Nephron (organoid): ENCODE results near the gene CBX6.

Experiments
- H3K27ac Mint-ChIP-seq, 3 experiments: 2 replicates each; pipeline ENCODE4 v1.8.0; 2020; ENCODE audit warnings: mixed read lengths in 3 of 3, mild to moderate bottlenecking in 2 of 3, moderate library complexity in 1 of 3
- H3K27me3 Mint-ChIP-seq: 2 replicates; pipeline ENCODE4 v1.8.0; 2021; ENCODE audit warnings: low read depth, mild to moderate bottlenecking, moderate library complexity, mixed read lengths
- H3K36me3 Mint-ChIP-seq: 2 replicates; pipeline ENCODE4 v1.8.0; 2020; ENCODE audit warnings: low read depth, mixed read lengths
- H3K4me1 Mint-ChIP-seq: 2 replicates; pipeline ENCODE4 v1.8.0; 2020; ENCODE audit warnings: mixed read lengths
- H3K4me3 Mint-ChIP-seq, 3 experiments: 2 replicates each; pipeline ENCODE4 v1.8.0; 2020; ENCODE audit warnings: mild to moderate bottlenecking in 3 of 3, mixed read lengths in 3 of 3, moderate library complexity in 2 of 3
- H3K9me3 Mint-ChIP-seq: 2 replicates; pipeline ENCODE4 v1.8.0; 2020; ENCODE audit warnings: mixed read lengths
- CTCF ChIP-seq, 3 experiments: fragments of 200-600 bp; sonication (generic); IDR thresholded peaks; one replicate each; pipeline ENCODE4 v1.5.0; 2021; ENCODE audit warnings: antibody characterized with exemption in 3 of 3; ENCODE audit not compliant: unreplicated experiment in 3 of 3

CBX6 gene

GRCh38 chr22:38841635-38842034 lies 30.4 kb downstream of the CBX6 start:
- no peaks in the 10 kb centered on the region for H3K9me3 Mint-ChIP-seq
- H3K27me3 Mint-ChIP-seq: peaks cover 63% of the 10 kb centered on the region
- H3K27ac Mint-ChIP-seq: no peak overlapping the region
- H3K4me1 Mint-ChIP-seq: peaks cover 22% of the 10 kb centered on the region
- no peak for TF ChIP-seq CTCF (IDR thresholded peaks at IDR 0.05; ENCODE audit: unreplicated experiment in 3 of 3)
- peak overlapping the region; percentile 79 to 91 (median 84) for H3K4me3 Mint-ChIP-seq
- H3K36me3 Mint-ChIP-seq: no peaks in the 10 kb centered on the region

GRCh38 chr22:38841211-38841610 lies 30.8 kb downstream of the CBX6 start:
- TF ChIP-seq CTCF (IDR thresholded peaks at IDR 0.05; ENCODE audit: unreplicated experiment in 3 of 3): no peak
- Mint-ChIP-seq H3K36me3 (no peaks in the 10 kb centered on the region), H3K4me3 (peak overlapping the region in 1 of 3 experiments; percentile 54), H3K27ac (no peak overlapping the region), H3K9me3 (no peaks in the 10 kb centered on the region), H3K4me1 (peaks cover 19% of the 10 kb centered on the region), H3K27me3 (peaks cover 62% of the 10 kb centered on the region)

GRCh38 chr22:38840129-38840528 lies 31.9 kb downstream of the CBX6 start:
- Mint-ChIP-seq H3K36me3 (no peaks in the 10 kb centered on the region), H3K4me1 (peaks cover 19% of the 10 kb centered on the region), H3K27ac (no peak overlapping the region), H3K9me3 (no peaks in the 10 kb centered on the region), H3K27me3 (peaks cover 61% of the 10 kb centered on the region), H3K4me3 (peak overlapping the region; percentile 22 to 64 (median 54))
- TF ChIP-seq CTCF (IDR thresholded peaks at IDR 0.05; ENCODE audit: unreplicated experiment in 3 of 3): no peak

- peaks cover 19% of the 10 kb centered on the region for H3K4me1 Mint-ChIP-seq
- no peak for TF ChIP-seq CTCF (IDR thresholded peaks at IDR 0.05; ENCODE audit: unreplicated experiment in 3 of 3)
- H3K36me3 Mint-ChIP-seq: no peaks in the 10 kb centered on the region
- no peaks in the 10 kb centered on the region for H3K9me3 Mint-ChIP-seq
- peaks cover 59% of the 10 kb centered on the region for H3K27me3 Mint-ChIP-seq
- H3K4me3 Mint-ChIP-seq: peak overlapping the region in 2 of 3 experiments; percentile 54 to 64
- H3K27ac Mint-ChIP-seq: no peak overlapping the region
These were observed 32.3 kb downstream of the CBX6 start for GRCh38 chr22:38839686-38840085.

GRCh38 chr22:38837414-38837928 lies 34.5 kb downstream of the CBX6 start:
- no peak overlapping the region for H3K4me3 Mint-ChIP-seq
- no peak overlapping the region for H3K27ac Mint-ChIP-seq
- TF ChIP-seq CTCF (IDR thresholded peaks at IDR 0.05; ENCODE audit: unreplicated experiment in 3 of 3): no peak
- no peaks in the 10 kb centered on the region for H3K9me3 Mint-ChIP-seq
- peaks cover 56% of the 10 kb centered on the region for H3K27me3 Mint-ChIP-seq
- peaks cover 15% of the 10 kb centered on the region for H3K4me1 Mint-ChIP-seq
- no peaks in the 10 kb centered on the region for H3K36me3 Mint-ChIP-seq

GRCh38 chr22:38835888-38836301 lies 36.1 kb downstream of the CBX6 start:
- H3K9me3 Mint-ChIP-seq: no peaks in the 10 kb centered on the region
- no peak overlapping the region for H3K27ac Mint-ChIP-seq
- H3K27me3 Mint-ChIP-seq: peaks cover 48% of the 10 kb centered on the region
- no peaks in the 10 kb centered on the region for H3K36me3 Mint-ChIP-seq
- no peak overlapping the region for H3K4me3 Mint-ChIP-seq
- TF ChIP-seq CTCF (IDR thresholded peaks at IDR 0.05; ENCODE audit: unreplicated experiment in 3 of 3): no peak
- H3K4me1 Mint-ChIP-seq: peaks cover 11% of the 10 kb centered on the region
